Measurements from ENCODE around the gene HOXA10.

GRCh38 chr7:27194686-27195379 lies 20.7 kb upstream of the HOXA10 start:
- TF ChIP-seq, protein P1, sequence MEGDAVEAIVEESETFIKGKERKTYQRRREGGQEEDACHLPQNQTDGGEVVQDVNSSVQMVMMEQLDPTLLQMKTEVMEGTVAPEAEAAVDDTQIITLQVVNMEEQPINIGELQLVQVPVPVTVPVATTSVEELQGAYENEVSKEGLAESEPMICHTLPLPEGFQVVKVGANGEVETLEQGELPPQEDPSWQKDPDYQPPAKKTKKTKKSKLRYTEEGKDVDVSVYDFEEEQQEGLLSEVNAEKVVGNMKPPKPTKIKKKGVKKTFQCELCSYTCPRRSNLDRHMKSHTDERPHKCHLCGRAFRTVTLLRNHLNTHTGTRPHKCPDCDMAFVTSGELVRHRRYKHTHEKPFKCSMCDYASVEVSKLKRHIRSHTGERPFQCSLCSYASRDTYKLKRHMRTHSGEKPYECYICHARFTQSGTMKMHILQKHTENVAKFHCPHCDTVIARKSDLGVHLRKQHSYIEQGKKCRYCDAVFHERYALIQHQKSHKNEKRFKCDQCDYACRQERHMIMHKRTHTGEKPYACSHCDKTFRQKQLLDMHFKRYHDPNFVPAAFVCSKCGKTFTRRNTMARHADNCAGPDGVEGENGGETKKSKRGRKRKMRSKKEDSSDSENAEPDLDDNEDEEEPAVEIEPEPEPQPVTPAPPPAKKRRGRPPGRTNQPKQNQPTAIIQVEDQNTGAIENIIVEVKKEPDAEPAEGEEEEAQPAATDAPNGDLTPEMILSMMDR (IDR thresholded peaks at IDR 0.05) = no peak
- TF ChIP-seq EP300 (IDR thresholded peaks at IDR 0.05) (no peak), POLR2AphosphoS5 (IDR thresholded peaks at IDR 0.05) (no peak)

Measured in stomach (tissue), 4 donors.